Stimulated activated effector memory CD8-positive, alpha-beta T cell treated with anti-CD3 and anti-CD28 coated beads, Interleukin-12 subunit alpha, Interleukin-12 subunit beta, amount 100 ng/mL, for 72 hours (primary cell): ENCODE measurements around the gene FOXS1.

Experiments used
- ATAC-seq: fragments of 150-1000 bp; cut with Tn5 transposase; 2 replicates; pipeline ENCODE4 v1.10.0; 2021
- DNase-seq, 2 donors: peaks; one replicate each; pipeline ENCODE4 v3.0.0; 2021 to 2022; ENCODE audit warnings: low spot score in 2 of 2
- H3K27ac Mint-ChIP-seq: one replicate; pipeline ENCODE4 v1.8.0; 2022; ENCODE audit warnings: mild to moderate bottlenecking, mixed read lengths
- H3K36me3 Mint-ChIP-seq: one replicate; pipeline ENCODE4 v1.8.0; 2022; ENCODE audit warnings: mild to moderate bottlenecking, mixed read lengths
- H3K4me1 Mint-ChIP-seq: one replicate; pipeline ENCODE4 v1.8.0; 2022; ENCODE audit warnings: mixed read lengths
- H3K4me3 Mint-ChIP-seq: one replicate; pipeline ENCODE4 v1.8.0; 2022; ENCODE audit warnings: mild to moderate bottlenecking, mixed read lengths
- H3K9me3 Mint-ChIP-seq: one replicate; pipeline ENCODE4 v1.8.0; 2022; ENCODE audit warnings: mixed read lengths

Gene FOXS1

GRCh38 chr20:31851240-31851955 is 6.0 kb upstream of the FOXS1 start:
- Mint-ChIP-seq H3K4me3 (no peak overlapping the region), H3K27ac (no peak overlapping the region), H3K36me3 (no peaks in the 10 kb centered on the region), H3K4me1 (no peaks in the 10 kb centered on the region), H3K9me3 (no peaks in the 10 kb centered on the region)
- ATAC-seq = no peak
- no peak for DNase-seq

DNA sequence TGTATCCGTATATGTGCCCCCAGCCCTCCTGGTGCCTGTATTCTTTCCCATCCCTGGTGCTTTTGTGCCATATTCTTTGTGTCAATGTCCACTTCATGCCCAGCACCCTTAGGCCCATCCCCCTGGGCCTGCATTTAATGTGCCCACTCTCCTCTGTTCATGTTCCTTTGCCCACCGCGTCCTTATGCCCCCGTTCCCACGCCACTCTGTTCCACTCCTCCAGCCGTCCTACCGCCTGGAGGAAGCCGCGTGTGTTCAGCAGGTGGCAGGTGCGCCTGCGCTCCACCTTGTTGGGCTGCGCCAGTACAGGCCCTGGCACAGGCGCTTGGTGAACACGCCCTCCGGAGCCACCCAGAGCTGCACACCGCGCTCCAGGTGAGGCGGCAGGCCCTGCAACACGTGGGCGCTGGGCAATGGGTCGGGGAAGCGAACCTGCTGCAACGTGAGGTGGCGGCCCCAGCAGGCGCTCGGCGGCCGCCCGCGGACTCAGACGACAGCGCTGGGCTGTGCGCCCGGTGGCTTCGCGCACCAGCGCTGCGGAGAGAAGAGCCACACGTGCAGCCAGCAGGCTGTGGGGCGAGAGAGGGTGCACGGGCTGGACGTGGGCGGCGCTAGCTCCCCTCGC is 4.0 kb upstream of the FOXS1 start:
- Mint-ChIP-seq H3K4me3 (no peak overlapping the region), H3K36me3 (no peaks in the 10 kb centered on the region), H3K9me3 (no peaks in the 10 kb centered on the region), H3K4me1 (no peaks in the 10 kb centered on the region), H3K27ac (no peak overlapping the region)
- ATAC-seq = no peak
- DNase-seq = no peak

GRCh38 chr20:31848088-31848999 is 2.9 kb upstream of the FOXS1 start:
- ATAC-seq (no peak), DNase-seq (no peak)
- Mint-ChIP-seq H3K36me3 (no peaks in the 10 kb centered on the region), H3K4me1 (no peaks in the 10 kb centered on the region), H3K9me3 (no peaks in the 10 kb centered on the region), H3K4me3 (no peak overlapping the region), H3K27ac (no peak overlapping the region)

DNA sequence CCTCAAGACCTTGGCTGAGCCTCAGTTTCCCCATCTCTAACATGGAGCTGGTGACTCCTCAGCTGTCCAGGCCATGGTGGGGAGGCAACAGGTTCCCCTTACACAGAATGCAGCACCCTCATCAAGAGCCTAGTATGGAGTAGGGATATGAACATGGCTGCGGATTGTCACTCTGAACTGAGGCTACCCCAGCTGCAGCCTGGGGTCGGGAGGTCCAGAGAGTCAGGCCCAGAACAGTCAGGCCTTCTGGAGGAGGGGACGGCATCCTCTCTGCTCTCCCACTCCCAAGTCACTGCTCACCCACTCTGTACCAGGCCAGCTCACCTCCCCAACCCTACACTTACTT is 1.4 kb upstream of the FOXS1 start:
- H3K27ac Mint-ChIP-seq = no peak overlapping the region
- DNase-seq (no peak), ATAC-seq (no peak)
- H3K9me3 Mint-ChIP-seq = no peaks in the 10 kb centered on the region
- no peaks in the 10 kb centered on the region for H3K4me1 Mint-ChIP-seq
- no peaks in the 10 kb centered on the region for H3K36me3 Mint-ChIP-seq
- H3K4me3 Mint-ChIP-seq = no peak overlapping the region

DNA sequence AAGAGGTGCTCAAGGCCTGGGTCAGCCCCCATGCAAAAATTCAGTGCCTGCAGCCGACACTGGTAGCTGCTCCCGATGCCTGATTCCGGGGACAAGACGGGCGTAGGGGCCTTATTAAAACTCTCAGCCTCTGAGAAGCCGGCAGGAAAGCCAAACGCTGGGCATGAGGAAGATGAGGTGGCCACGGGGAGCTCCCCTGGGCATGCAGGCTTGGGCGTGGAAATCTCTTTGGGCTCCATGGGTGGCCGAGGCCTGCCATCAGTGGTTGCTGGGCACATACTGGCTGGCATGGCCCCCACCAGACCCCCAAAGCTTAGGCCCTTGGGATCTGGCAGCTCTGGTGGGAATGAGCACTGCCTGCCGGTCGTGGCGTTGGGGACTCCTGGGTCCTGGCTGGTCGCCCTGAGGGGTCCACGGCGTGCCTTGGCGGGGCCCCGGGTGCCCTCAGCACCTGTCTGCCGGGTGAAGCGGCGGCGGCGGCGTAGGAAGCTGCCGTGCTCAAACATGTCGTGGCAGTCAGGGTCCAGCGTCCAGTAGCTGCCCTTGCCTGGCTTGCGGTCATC is 586 bp downstream of the FOXS1 start:
- no peaks in the 10 kb centered on the region for H3K36me3 Mint-ChIP-seq
- no peaks in the 10 kb centered on the region for H3K4me1 Mint-ChIP-seq
- DNase-seq = no peak
- H3K9me3 Mint-ChIP-seq = no peaks in the 10 kb centered on the region
- no peak for ATAC-seq
- no peak overlapping the region for H3K4me3 Mint-ChIP-seq
- no peak overlapping the region for H3K27ac Mint-ChIP-seq

GRCh38 chr20:31843881-31844280 is 1.5 kb downstream of the FOXS1 start:
- no peaks in the 10 kb centered on the region for H3K36me3 Mint-ChIP-seq
- no peak overlapping the region for H3K27ac Mint-ChIP-seq
- DNase-seq = no peak
- H3K4me1 Mint-ChIP-seq = no peaks in the 10 kb centered on the region
- H3K9me3 Mint-ChIP-seq = no peaks in the 10 kb centered on the region
- ATAC-seq = no peak
- no peak overlapping the region for H3K4me3 Mint-ChIP-seq

DNA sequence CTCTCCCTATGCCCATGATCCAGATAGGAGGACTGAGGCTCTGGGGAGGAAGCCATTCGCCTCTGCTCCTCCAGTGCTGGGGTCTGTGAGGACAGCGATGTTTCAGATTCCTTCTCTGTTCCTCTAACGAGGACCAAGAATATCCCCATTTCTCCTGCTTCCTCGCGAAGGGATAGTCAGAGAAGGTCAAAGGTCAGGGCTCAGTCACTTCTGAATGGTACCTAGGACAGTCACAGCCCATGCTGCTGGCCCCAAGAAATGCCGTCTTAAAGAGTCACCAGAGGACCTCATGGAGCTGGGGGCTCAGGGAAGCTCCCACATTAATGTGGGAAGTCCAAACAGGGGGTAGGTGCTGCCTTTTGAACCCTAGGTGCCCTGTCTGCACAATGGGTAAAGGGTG is 2.1 kb downstream of the FOXS1 start:
- no peaks in the 10 kb centered on the region for H3K9me3 Mint-ChIP-seq
- no peak for ATAC-seq
- H3K4me3 Mint-ChIP-seq = no peak overlapping the region
- DNase-seq = no peak
- no peaks in the 10 kb centered on the region for H3K36me3 Mint-ChIP-seq
- H3K4me1 Mint-ChIP-seq = no peaks in the 10 kb centered on the region
- H3K27ac Mint-ChIP-seq = no peak overlapping the region

DNA sequence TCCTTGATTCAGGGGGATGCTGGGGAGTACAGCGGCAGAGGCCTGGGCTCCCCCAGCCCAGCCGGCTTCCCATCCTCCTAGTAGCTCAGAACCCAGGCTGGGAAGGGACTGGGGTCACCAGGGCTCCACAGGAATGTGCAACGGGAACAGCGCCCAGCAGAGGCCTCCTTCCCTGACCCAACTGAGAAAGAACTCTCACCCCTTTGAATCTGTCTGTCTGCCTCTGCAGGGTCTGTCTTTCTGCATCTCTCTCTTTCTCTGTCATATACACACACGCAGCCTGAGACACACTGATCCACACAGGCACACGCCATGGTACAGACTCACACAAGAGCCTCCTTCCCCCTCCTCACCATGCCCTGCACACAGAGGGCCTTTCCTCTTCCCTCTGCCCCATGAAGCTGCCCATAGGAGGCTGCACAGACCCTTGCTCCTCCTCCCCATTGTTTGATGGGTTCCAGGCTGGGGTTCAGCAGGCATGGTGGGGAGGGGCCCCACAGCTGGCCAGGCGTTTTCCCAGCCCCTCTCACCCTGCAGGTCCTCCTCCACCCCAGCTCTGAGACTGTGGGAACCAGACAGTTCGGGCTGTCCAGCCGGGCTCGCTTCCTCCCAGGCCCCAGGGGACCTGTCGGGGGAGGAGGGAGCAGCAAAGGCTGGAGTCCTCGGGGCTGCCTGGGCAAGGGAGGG is 2.8 kb downstream of the FOXS1 start:
- H3K27ac Mint-ChIP-seq = no peak overlapping the region
- no peaks in the 10 kb centered on the region for H3K9me3 Mint-ChIP-seq
- H3K36me3 Mint-ChIP-seq = no peaks in the 10 kb centered on the region
- DNase-seq (no peak), ATAC-seq (no peak)
- no peak overlapping the region for H3K4me3 Mint-ChIP-seq
- no peaks in the 10 kb centered on the region for H3K4me1 Mint-ChIP-seq

GRCh38 chr20:31841928-31842327 is 3.5 kb downstream of the FOXS1 start:
- no peaks in the 10 kb centered on the region for H3K4me1 Mint-ChIP-seq
- DNase-seq (no peak), ATAC-seq (no peak)
- no peak overlapping the region for H3K4me3 Mint-ChIP-seq
- no peaks in the 10 kb centered on the region for H3K36me3 Mint-ChIP-seq
- no peak overlapping the region for H3K27ac Mint-ChIP-seq
- H3K9me3 Mint-ChIP-seq = no peaks in the 10 kb centered on the region

DNA sequence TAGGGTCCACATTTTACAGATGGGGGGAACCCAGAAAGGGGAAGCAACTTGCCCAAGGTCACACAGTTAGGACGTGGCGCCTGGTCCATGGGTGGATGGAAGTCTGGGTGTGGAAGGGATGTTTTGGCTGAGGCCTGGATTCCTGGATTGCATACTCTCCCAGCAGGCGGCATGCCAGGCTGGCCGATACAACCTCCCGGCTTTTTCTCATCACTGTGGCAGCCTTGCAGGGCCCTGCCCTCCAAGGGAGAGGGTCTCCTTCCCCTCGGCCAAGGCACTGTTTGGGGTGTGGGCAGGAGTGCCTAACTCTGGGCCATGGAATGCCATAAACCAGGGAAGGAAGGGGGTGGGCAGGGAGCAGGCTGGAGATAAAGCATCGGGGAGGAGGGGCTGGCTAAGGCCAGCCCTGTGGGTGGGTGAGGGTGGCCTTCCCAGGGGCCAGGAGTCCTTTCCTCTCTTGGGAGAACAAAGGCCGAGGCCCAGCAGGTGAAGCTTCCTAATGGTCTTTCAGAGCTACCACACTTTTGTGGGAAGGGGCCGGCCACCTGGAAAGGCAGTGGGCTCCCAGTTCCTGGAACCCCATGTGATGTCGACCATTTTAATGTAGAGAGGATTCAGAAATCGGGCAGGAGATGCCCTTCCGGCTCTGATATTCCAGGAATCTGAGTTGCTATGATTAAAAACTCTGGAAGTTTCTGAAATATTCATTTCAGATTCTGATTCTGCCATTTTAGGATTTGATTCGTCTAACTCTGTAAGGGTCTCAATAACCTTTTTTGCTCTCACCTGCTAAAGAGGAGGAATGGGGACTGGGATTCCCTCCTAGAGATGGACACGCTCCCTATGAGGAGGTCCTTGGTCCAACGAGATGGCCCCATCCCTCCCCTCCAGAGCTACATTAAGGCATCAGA is 4.2 kb downstream of the FOXS1 start:
- ATAC-seq (no peak), DNase-seq (no peak)
- Mint-ChIP-seq H3K27ac (no peak overlapping the region), H3K4me1 (peaks cover 4% of the 10 kb centered on the region), H3K4me3 (no peak overlapping the region), H3K9me3 (no peaks in the 10 kb centered on the region), H3K36me3 (no peaks in the 10 kb centered on the region)

DNA sequence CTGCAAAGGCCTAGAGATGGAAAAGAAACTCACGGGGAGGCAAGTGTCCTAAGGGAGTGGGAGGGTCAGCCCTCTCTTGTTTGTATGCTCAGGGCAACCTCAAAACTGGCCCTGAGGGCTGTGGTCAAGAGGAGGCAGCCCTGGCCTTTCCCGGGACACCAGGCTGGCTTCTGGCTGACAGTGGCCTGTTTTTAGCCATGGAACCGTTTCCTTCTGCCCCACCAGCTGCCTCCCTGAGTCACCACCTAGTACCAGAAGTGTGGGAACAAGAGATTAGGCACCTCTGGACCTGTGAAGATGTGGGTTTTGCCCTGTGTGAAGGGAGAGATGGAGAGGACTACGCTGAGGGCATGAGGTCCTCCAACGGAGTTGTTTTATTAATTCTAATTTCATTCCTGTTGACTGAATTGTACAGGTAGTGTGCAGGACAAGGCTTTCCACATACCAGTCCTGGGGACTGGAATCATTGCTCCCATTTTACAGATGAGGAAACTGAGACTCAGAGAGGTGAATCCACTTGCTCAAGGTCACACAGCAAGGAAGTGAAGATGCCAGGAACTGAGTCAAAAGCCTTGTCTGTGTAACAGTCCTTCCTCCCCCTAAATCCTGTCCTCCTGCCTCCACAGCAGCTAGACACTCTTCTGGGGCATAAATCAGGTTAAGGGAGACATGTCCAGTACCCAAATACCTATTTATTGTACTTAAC is 5.5 kb downstream of the FOXS1 start:
- H3K4me1 Mint-ChIP-seq = peaks cover 16% of the 10 kb centered on the region
- DNase-seq (no peak), ATAC-seq (no peak)
- H3K27ac Mint-ChIP-seq = no peak overlapping the region
- H3K4me3 Mint-ChIP-seq = no peak overlapping the region
- H3K9me3 Mint-ChIP-seq = no peaks in the 10 kb centered on the region
- H3K36me3 Mint-ChIP-seq = no peaks in the 10 kb centered on the region

DNA sequence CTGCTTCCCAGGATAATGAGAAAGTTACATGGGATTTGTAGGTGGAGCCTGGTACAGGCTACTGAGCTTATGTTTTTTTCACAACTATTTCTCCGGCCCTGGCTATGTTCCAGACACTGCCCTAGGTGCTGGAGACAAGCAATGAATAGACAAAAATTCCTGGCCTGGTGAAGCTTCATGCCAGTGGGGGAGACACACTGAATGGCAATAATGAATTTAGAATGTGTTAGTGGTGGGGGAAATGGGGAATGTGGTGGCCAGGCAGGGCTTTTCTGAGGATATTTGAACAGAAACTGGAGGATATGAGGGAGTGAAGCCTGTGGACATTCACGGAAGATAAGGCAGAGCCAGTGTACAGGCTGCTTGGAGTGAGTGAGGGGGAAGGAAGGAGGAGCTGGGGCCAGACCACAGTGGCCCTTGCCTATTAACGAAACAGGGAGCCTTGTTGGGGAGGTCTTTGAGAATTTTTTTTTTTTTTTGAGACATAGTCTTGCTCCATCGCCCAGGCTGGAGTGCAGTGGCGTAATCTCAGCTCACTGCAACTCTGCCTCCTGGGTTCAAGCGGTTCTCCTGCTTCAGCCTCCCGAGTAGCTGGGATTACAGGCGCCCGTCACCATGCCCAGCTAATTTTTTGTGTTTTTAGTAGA is 6.6 kb downstream of the FOXS1 start:
- H3K4me3 Mint-ChIP-seq = no peak overlapping the region
- DNase-seq = no peak
- H3K4me1 Mint-ChIP-seq = peaks cover 20% of the 10 kb centered on the region
- no peaks in the 10 kb centered on the region for H3K36me3 Mint-ChIP-seq
- H3K27ac Mint-ChIP-seq = no peak overlapping the region
- no peaks in the 10 kb centered on the region for H3K9me3 Mint-ChIP-seq
- no peak for ATAC-seq

DNA sequence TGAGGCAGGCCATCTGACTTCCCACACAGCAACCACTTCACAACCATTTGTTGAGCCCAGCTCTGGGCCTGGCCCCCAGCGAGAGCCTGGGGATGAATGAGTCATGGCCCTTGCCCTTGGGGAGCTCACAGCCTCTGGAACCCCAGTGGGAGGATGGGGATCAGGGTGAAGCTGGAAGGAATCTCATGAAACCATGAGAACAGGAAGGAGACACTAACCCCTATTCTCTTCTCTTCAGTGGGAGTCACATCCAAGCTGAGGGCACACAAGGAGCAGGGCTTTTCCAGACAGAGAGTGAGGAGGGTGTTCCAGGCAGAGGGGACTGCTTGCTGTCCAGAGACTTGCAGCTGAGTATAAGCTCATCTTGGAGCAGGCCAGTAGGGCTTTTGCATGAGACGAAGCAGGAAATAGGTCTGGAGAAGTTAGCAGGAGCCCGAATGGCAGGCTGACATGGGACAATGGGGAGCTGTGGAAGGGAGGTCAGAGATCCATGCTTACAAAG is 7.5 kb downstream of the FOXS1 start:
- no peak overlapping the region for H3K27ac Mint-ChIP-seq
- H3K4me3 Mint-ChIP-seq = no peak overlapping the region
- DNase-seq (no peak), ATAC-seq (no peak)
- H3K9me3 Mint-ChIP-seq = no peaks in the 10 kb centered on the region
- H3K4me1 Mint-ChIP-seq = peaks cover 26% of the 10 kb centered on the region
- no peaks in the 10 kb centered on the region for H3K36me3 Mint-ChIP-seq
